ENCODE results near the gene CCDC192. TPM values are rescaled to one million over a fixed set of nuclear protein-coding genes. Genes with fewer than 3 reads are reported as not detected.

Gene CCDC192
- total RNA-seq, 1 experiment from 2014 or later: not detected

DNA sequence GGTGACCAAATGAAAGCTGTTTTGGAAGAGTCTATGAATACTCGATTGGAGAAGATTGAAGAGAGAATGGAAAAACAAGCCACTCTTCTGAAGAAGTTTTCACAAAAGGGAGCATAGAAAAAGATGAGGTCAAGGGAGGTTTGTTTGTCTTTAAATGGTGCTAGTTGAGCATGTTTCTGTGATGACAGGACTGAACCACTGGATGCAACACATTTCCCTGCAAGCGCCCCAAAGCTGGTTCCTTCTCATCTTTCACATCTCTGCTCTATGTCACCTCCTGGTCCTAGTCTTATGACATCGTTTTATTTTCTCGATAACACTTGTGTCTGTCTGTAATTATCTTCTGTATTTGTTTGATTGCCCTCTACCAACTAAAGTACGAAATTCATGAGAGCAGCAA lies 3.8 kb upstream of the CCDC192 start:
- POLR2A ChIA-PET (ENCODE audit: low non-redundant PET): no interaction called here
- Histone ChIP-seq H3K4me1 (ENCODE audit: insufficient read depth, low read length, poor library complexity, severe bottlenecking) (no peaks in the 10 kb centered on the region), H3K27ac (ENCODE audit: low read depth, low read length, poor library complexity, severe bottlenecking) (no peak overlapping the region), H3K4me3 (ENCODE audit: low read depth, low read length, poor library complexity, severe bottlenecking) (no peak overlapping the region), H3K27me3 (replicated peaks; ENCODE audit: insufficient read depth, low read depth, low read length, poor library complexity) (peaks cover 64% of the 10 kb centered on the region), H3K36me3 (ENCODE audit: insufficient read depth, low read length, poor library complexity, severe bottlenecking) (no peaks in the 10 kb centered on the region), H3K9me3 (ENCODE audit: low read depth, low read length, poor library complexity, severe bottlenecking) (no peaks in the 10 kb centered on the region)
- TF ChIP-seq EZH2 (IDR thresholded peaks at IDR 0.05; ENCODE audit: borderline replicate concordance, low read depth, low read length, poor library complexity, severe bottlenecking): no peak
- TF ChIP-seq, protein P1, sequence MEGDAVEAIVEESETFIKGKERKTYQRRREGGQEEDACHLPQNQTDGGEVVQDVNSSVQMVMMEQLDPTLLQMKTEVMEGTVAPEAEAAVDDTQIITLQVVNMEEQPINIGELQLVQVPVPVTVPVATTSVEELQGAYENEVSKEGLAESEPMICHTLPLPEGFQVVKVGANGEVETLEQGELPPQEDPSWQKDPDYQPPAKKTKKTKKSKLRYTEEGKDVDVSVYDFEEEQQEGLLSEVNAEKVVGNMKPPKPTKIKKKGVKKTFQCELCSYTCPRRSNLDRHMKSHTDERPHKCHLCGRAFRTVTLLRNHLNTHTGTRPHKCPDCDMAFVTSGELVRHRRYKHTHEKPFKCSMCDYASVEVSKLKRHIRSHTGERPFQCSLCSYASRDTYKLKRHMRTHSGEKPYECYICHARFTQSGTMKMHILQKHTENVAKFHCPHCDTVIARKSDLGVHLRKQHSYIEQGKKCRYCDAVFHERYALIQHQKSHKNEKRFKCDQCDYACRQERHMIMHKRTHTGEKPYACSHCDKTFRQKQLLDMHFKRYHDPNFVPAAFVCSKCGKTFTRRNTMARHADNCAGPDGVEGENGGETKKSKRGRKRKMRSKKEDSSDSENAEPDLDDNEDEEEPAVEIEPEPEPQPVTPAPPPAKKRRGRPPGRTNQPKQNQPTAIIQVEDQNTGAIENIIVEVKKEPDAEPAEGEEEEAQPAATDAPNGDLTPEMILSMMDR (conservative IDR thresholded peaks at IDR 0.05; ENCODE audit: low read depth, low read length): no peak
- CTCF ChIA-PET: no interaction called here
- no TSS peak for BruUV-seq (replicated peaks)
- intact Hi-C loops (cut with micrococcal nuclease; ENCODE audit: unreplicated experiment): no loop called here
- DNase-seq (ENCODE audit: low spot score): no peak

DNA sequence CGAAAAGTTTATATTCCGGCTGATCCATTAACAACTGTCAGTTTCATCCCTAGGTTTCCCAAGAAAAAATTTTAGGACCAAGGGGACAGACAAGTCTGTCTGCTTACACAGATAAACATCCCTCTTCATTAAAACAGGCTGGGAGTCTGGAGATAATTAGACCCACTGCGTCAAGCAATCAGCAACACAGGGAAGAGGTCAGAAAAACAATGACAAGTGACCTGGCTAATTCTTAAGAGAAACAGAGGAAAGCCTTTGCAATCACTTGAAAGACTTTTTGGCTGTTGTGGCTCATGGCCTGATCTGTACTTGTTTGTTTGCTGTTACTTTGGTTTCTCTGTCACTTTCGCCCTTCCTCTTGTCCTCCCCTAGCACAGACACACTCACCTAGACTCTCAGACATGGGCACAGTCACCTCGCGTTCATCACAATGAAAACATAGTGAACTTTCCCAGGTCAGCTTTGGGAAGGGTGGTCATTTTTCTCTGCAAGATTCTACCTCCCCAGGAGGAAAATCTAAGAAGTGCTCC lies 2.9 kb upstream of the CCDC192 start:
- ChIA-PET POLR2A (ENCODE audit: low non-redundant PET) (no interaction called here), CTCF (no interaction called here)
- H3K27me3 ChIP-seq (replicated peaks; ENCODE audit: insufficient read depth, low read depth, low read length, poor library complexity): peaks cover 55% of the 10 kb centered on the region
- no TSS peak for BruUV-seq (replicated peaks)
- no peak for TF ChIP-seq EZH2 (IDR thresholded peaks at IDR 0.05; ENCODE audit: borderline replicate concordance, low read depth, low read length, poor library complexity, severe bottlenecking)
- TF ChIP-seq, protein P1 (conservative IDR thresholded peaks at IDR 0.05; ENCODE audit: low read depth, low read length): no peak
- H3K27ac ChIP-seq (ENCODE audit: low read depth, low read length, poor library complexity, severe bottlenecking): no peak overlapping the region
- intact Hi-C loops (cut with micrococcal nuclease; ENCODE audit: unreplicated experiment): no loop called here
- no peak for DNase-seq (ENCODE audit: low spot score)
- no peaks in the 10 kb centered on the region for H3K4me1 ChIP-seq (ENCODE audit: insufficient read depth, low read length, poor library complexity, severe bottlenecking)
- no peaks in the 10 kb centered on the region for H3K9me3 ChIP-seq (ENCODE audit: low read depth, low read length, poor library complexity, severe bottlenecking)
- no peaks in the 10 kb centered on the region for H3K36me3 ChIP-seq (ENCODE audit: insufficient read depth, low read length, poor library complexity, severe bottlenecking)
- no peak overlapping the region for H3K4me3 ChIP-seq (ENCODE audit: low read depth, low read length, poor library complexity, severe bottlenecking)

GRCh38 chr5:127702434-127702833 lies 757 bp upstream of the CCDC192 start:
- Histone ChIP-seq H3K27me3 (replicated peaks; ENCODE audit: insufficient read depth, low read depth, low read length, poor library complexity) (peaks cover 37% of the 10 kb centered on the region), H3K4me3 (ENCODE audit: low read depth, low read length, poor library complexity, severe bottlenecking) (no peak overlapping the region), H3K9me3 (ENCODE audit: low read depth, low read length, poor library complexity, severe bottlenecking) (no peaks in the 10 kb centered on the region), H3K36me3 (ENCODE audit: insufficient read depth, low read length, poor library complexity, severe bottlenecking) (no peaks in the 10 kb centered on the region), H3K4me1 (ENCODE audit: insufficient read depth, low read length, poor library complexity, severe bottlenecking) (no peaks in the 10 kb centered on the region), H3K27ac (ENCODE audit: low read depth, low read length, poor library complexity, severe bottlenecking) (no peak overlapping the region)
- TF ChIP-seq EZH2 (IDR thresholded peaks at IDR 0.05; ENCODE audit: borderline replicate concordance, low read depth, low read length, poor library complexity, severe bottlenecking): no peak
- TF ChIP-seq, protein P1 (conservative IDR thresholded peaks at IDR 0.05; ENCODE audit: low read depth, low read length): no peak
- intact Hi-C loops (cut with micrococcal nuclease; ENCODE audit: unreplicated experiment): no loop called here
- POLR2A ChIA-PET (ENCODE audit: low non-redundant PET): interaction anchor here (0.6 kb wide), 1 partner anchor 1404 kb away, joined by 6 read pairs; no protein-coding TSS in a partner anchor
- BruUV-seq (replicated peaks): no TSS peak
- CTCF ChIA-PET: no interaction called here
- DNase-seq (ENCODE audit: low spot score): no peak
